IMR-90 (cell line): ENCODE measurements around the gene TASP1. TPM values are rescaled to one million over a fixed set of nuclear protein-coding genes. Genes with fewer than 3 reads are reported as not detected.

Source experiments
- ATAC-seq: fragments of 200-7000 bp; cut with Tn5 transposase; 2 replicates; pipeline ENCODE4 v1.9.1; 2020; ENCODE audit warnings: low read depth, mild to moderate bottlenecking, moderate library complexity
- BruUV-seq: library from RNA; stranded (reverse); fragments of 400-500 nt; replicated peaks from 2 replicates; lab custom pipeline; 2021; lab: Mats Ljungman, UMichigan
- CTCF ChIA-PET: fragments of 300-600 bp; formaldehyde crosslinking; extraction: SDS; loops from one replicate; lab custom pipeline; 2021; ENCODE audit warnings: antibody characterized with exemption; lab: Yijun Ruan, JAX
- POLR2A ChIA-PET: fragments of 300-600 bp; sonication (Branson Sonifier 250); formaldehyde crosslinking; loops from one replicate; lab custom pipeline; 2022; ENCODE audit warnings: antibody characterized with exemption; ENCODE audit not compliant: unreplicated experiment; lab: Charles Lee
- DNase-seq: peaks from one replicate; pipeline ENCODE4 v3.0.0; 2013
- H2AFZ ChIP-seq: replicated peaks from 2 replicates; pipeline ENCODE3; 2013; ENCODE audit warnings: low read length, mild to moderate bottlenecking; ENCODE audit not compliant: poor library complexity
- H2AK5ac ChIP-seq: 2 replicates; pipeline ENCODE4 v1.6.1; 2013; ENCODE audit warnings: low read depth, low read length, inconsistent platforms
- H2AK9ac ChIP-seq: replicated peaks from 2 replicates; pipeline ENCODE3; 2013; ENCODE audit warnings: mild to moderate bottlenecking, low read depth, low read length, moderate library complexity; ENCODE audit not compliant: poor library complexity
- H2BK120ac ChIP-seq: 2 replicates; pipeline ENCODE4 v1.6.1; 2013; ENCODE audit warnings: low read depth, low read length, inconsistent platforms
- H2BK15ac ChIP-seq: 3 replicates; pipeline ENCODE4 v1.6.1; 2013; ENCODE audit warnings: low read depth, low read length, inconsistent platforms
- H2BK20ac ChIP-seq: 2 replicates; pipeline ENCODE4 v1.6.1; 2013; ENCODE audit warnings: low read depth, mild to moderate bottlenecking, inconsistent platforms, low read length, moderate library complexity
- H2BK5ac ChIP-seq: 2 replicates; pipeline ENCODE4 v1.6.1; 2013; ENCODE audit warnings: mild to moderate bottlenecking, low read depth, low read length, inconsistent platforms; ENCODE audit not compliant: poor library complexity, severe bottlenecking
- H3K14ac ChIP-seq: replicated peaks from 2 replicates; pipeline ENCODE4 v1.6.1; 2013; ENCODE audit warnings: low read depth, low read length, inconsistent platforms
- H3K18ac ChIP-seq: 2 replicates; pipeline ENCODE4 v1.6.1; 2013; ENCODE audit warnings: low read depth, low read length, control low read depth
- H3K23ac ChIP-seq: 2 replicates; pipeline ENCODE4 v1.6.1; 2013; ENCODE audit warnings: low read depth, low read length, inconsistent platforms
- H3K27ac ChIP-seq: 2 replicates; pipeline ENCODE4 v1.5.1; 2013; ENCODE audit warnings: mild to moderate bottlenecking, control low read depth, low read length; ENCODE audit not compliant: insufficient read depth
- H3K27me3 ChIP-seq: 2 replicates; pipeline ENCODE4 v1.6.1; 2013; ENCODE audit warnings: low read length; ENCODE audit not compliant: control insufficient read depth, insufficient read depth
- H3K36me3 ChIP-seq: 2 replicates; pipeline ENCODE4 v1.6.1; 2013; ENCODE audit warnings: low read length, mixed read lengths; ENCODE audit not compliant: control insufficient read depth, insufficient read depth
- H3K4ac ChIP-seq: 2 replicates; pipeline ENCODE4 v1.6.1; 2013; ENCODE audit warnings: low read depth, low read length, inconsistent platforms
- H3K4me1 ChIP-seq: 2 replicates; pipeline ENCODE4 v1.6.1; 2013; ENCODE audit warnings: low read length, mixed read lengths; ENCODE audit not compliant: control insufficient read depth, insufficient read depth
- H3K4me2 ChIP-seq: 2 replicates; pipeline ENCODE4 v1.6.1; 2013; ENCODE audit warnings: low read depth, mild to moderate bottlenecking, control low read depth, low read length, moderate library complexity
- H3K4me3 ChIP-seq: 2 replicates; pipeline ENCODE4 v1.5.1; 2013; ENCODE audit warnings: low read depth, mild to moderate bottlenecking, control low read depth, low read length, moderate library complexity; ENCODE audit not compliant: insufficient read depth
- H3K56ac ChIP-seq: 2 replicates; pipeline ENCODE4 v1.6.1; 2013; ENCODE audit warnings: low read length, inconsistent platforms; ENCODE audit not compliant: insufficient read depth; ENCODE audit errors: extremely low read depth
- H3K79me1 ChIP-seq, 2 experiments: 2 replicates each; pipeline ENCODE4 v1.6.1; 2013; ENCODE audit warnings: low read length in 2 of 2, inconsistent platforms in 1 of 2, low read depth in 1 of 2
- H3K9ac ChIP-seq: 2 replicates; pipeline ENCODE4 v1.6.1; 2013; ENCODE audit warnings: low read depth, low read length, control low read depth
- H3K9me1 ChIP-seq: 2 replicates; pipeline ENCODE4 v1.6.1; 2013; ENCODE audit warnings: low read length, inconsistent platforms; ENCODE audit not compliant: insufficient read depth
- H3K9me3 ChIP-seq: 2 replicates; pipeline ENCODE4 v1.6.1; 2013; ENCODE audit warnings: low read length; ENCODE audit not compliant: control insufficient read depth, insufficient read depth
- H4K20me1 ChIP-seq: 2 replicates; pipeline ENCODE4 v1.6.1; 2013; ENCODE audit warnings: low read length, inconsistent platforms; ENCODE audit not compliant: insufficient read depth
- H4K5ac ChIP-seq: 2 replicates; pipeline ENCODE4 v1.6.1; 2013; ENCODE audit warnings: mild to moderate bottlenecking, low read depth, low read length, control low read depth
- H4K8ac ChIP-seq, 2 experiments: 2 replicates each; pipeline ENCODE4 v1.6.1; 2013; ENCODE audit warnings: low read depth in 2 of 2, low read length in 2 of 2, control low read depth in 1 of 2, inconsistent platforms in 1 of 2
- H4K91ac ChIP-seq: 2 replicates; pipeline ENCODE4 v1.6.1; 2013; ENCODE audit warnings: low read depth, low read length, inconsistent platforms; ENCODE audit not compliant: insufficient read depth
- BHLHE40 ChIP-seq: fragments of 150-350 bp; IDR thresholded peaks from 2 replicates; pipeline ENCODE4 v1.6.1; 2016; ENCODE audit warnings: mild to moderate bottlenecking, low read depth, low read length
- CEBPB ChIP-seq: IDR thresholded peaks from 2 replicates; pipeline ENCODE4 v1.6.1; 2012; ENCODE audit warnings: low read depth, low read length, improper control_type of control experiment
- CHD1 ChIP-seq: IDR thresholded peaks from 2 replicates; pipeline ENCODE4 v1.6.1; 2012; ENCODE audit warnings: low read depth, low read length, improper control_type of control experiment
- CTCF ChIP-seq: conservative IDR thresholded peaks from 2 replicates; pipeline ENCODE4 v1.5.1; 2012; ENCODE audit warnings: mild to moderate bottlenecking, low read depth, low read length, improper control_type of control experiment
- ELK1 ChIP-seq: fragments of 150-350 bp; IDR thresholded peaks from 2 replicates; pipeline ENCODE4 v1.6.1; 2016; ENCODE audit warnings: low read depth, mild to moderate bottlenecking, low read length, moderate library complexity, borderline replicate concordance
- FOS ChIP-seq: fragments of 150-350 bp; IDR thresholded peaks from 2 replicates; pipeline ENCODE4 v1.6.1; 2016; ENCODE audit warnings: low read depth, low read length
- MAFK ChIP-seq: IDR thresholded peaks from 2 replicates; pipeline ENCODE4 v1.6.1; 2012; ENCODE audit warnings: low read depth, low read length, improper control_type of control experiment
- MAZ ChIP-seq: IDR thresholded peaks from 2 replicates; pipeline ENCODE4 v1.6.1; 2012; ENCODE audit warnings: low read depth, mild to moderate bottlenecking, low read length, improper control_type of control experiment, moderate library complexity, borderline replicate concordance
- MXI1 ChIP-seq: IDR thresholded peaks from 2 replicates; pipeline ENCODE4 v1.6.1; 2012; ENCODE audit warnings: low read depth, mild to moderate bottlenecking, low read length, moderate library complexity, borderline replicate concordance
- NFE2L2 ChIP-seq: fragments of 150-350 bp; IDR thresholded peaks from 2 replicates; pipeline ENCODE4 v1.6.1; 2016; ENCODE audit warnings: low read depth, mild to moderate bottlenecking, low read length
- POLR2A ChIP-seq: IDR thresholded peaks from 2 replicates; pipeline ENCODE4 v1.6.1; 2012; ENCODE audit warnings: mild to moderate bottlenecking, low read depth, low read length
- RAD21 ChIP-seq: IDR thresholded peaks from 2 replicates; pipeline ENCODE4 v1.6.1; 2012; ENCODE audit warnings: low read length, improper control_type of control experiment
- RCOR1 ChIP-seq: IDR thresholded peaks from 2 replicates; pipeline ENCODE4 v1.6.1; 2012; ENCODE audit warnings: mild to moderate bottlenecking, low read length, improper control_type of control experiment; ENCODE audit not compliant: insufficient replicate concordance
- RFX5 ChIP-seq: IDR thresholded peaks from 2 replicates; pipeline ENCODE4 v1.8.0; 2012; ENCODE audit warnings: low read depth, mild to moderate bottlenecking, low read length, moderate library complexity
- SMC3 ChIP-seq: fragments of 150-350 bp; IDR thresholded peaks from 2 replicates; pipeline ENCODE4 v1.6.1; 2016; ENCODE audit warnings: low read depth, mild to moderate bottlenecking, antibody characterized with exemption, low read length, moderate library complexity
- USF2 ChIP-seq: fragments of 150-350 bp; IDR thresholded peaks from 2 replicates; pipeline ENCODE4 v1.6.1; 2017; ENCODE audit warnings: mild to moderate bottlenecking, antibody characterized with exemption, low read length, low read depth
- WGBS, 2 experiments: methylation state at CpG; one replicate each; pipeline versions ENCODE4 v1.1.5 to v1.1.7; 2013; ENCODE audit warnings: missing lambda C conversion rate in 2 of 2; ENCODE audit not compliant: insufficient read length in 1 of 2; ENCODE audit errors: extremely low coverage in 2 of 2; 5-methylcytosine and 5-hydroxymethylcytosine counted together
- dilution Hi-C: fragments of 300-500 bp; cut with HindIII; formaldehyde crosslinking; loops from one replicate; pipeline ENCODE4 v1.14.3; 2018; ENCODE audit warnings: low sequenced_read_pairs; ENCODE audit not compliant: unreplicated experiment
- in situ Hi-C: fragments of 300-500 bp; cut with MboI; formaldehyde crosslinking; loops from 3 replicates; pipeline ENCODE4 v1.14.3; 2019; ENCODE audit warnings: low sequenced_read_pairs, inconsistent platforms, mixed read lengths
- intact Hi-C: fragments of 100-400 bp; cut with micrococcal nuclease; formaldehyde crosslinking; loops from 2 replicates; pipeline ENCODE4 v1.10.0; 2022
- polyA plus RNA-seq, 3 experiments: library from polyadenylated mRNA; depleted of rRNA; stranded (reverse); fragments of >200 nt; gene quantifications; 2 replicates each; pipeline ENCODE4 v1.2.3, GENCODE V29; 2012; ENCODE audit warnings: low replicate concordance in 1 of 3
- total RNA-seq: library from RNA; depleted of rRNA; stranded (reverse); fragments of >200 nt; gene quantifications from 2 replicates; pipeline ENCODE4 v1.2.3, GENCODE V29; 2012

TASP1 gene
- total and polyA plus RNA-seq, 2 of the 4 experiments (the other 2 are of a cell fraction): 3.9 to 7.9 TPM

GRCh38 chr20:13457487-13457886, 181.2 kb downstream of the TASP1 start:
- Histone ChIP-seq H3K79me1 (no peaks in the 10 kb centered on the region), H3K36me3 (no peaks in the 10 kb centered on the region), H4K91ac (no peak overlapping the region), H3K27ac (no peak overlapping the region), H3K4me1 (peaks cover 3% of the 10 kb centered on the region), H2BK5ac (no peak overlapping the region), H4K20me1 (no peaks in the 10 kb centered on the region), H3K27me3 (no peaks in the 10 kb centered on the region), H2AFZ (no peak overlapping the region), H3K9ac (no peak overlapping the region), H3K4me2 (no peak overlapping the region), H2BK20ac (no peak overlapping the region), H3K4me3 (no peak overlapping the region), H3K18ac (no peak overlapping the region), H4K5ac (no peak overlapping the region), H2BK15ac (no peak overlapping the region), H2AK9ac (no peak overlapping the region), H2AK5ac (no peak overlapping the region), H3K23ac (no peak overlapping the region), H3K9me1 (no peaks in the 10 kb centered on the region; the same call in 1 of the 2 replicates), H4K8ac (no peak overlapping the region), H3K9me3 (no peaks in the 10 kb centered on the region), H3K56ac (no peak overlapping the region), H3K14ac (no peak overlapping the region), H3K4ac (no peak overlapping the region), H2BK120ac (no peak overlapping the region)
- no peak for DNase-seq
- TF ChIP-seq MAFK (no peak), MXI1 (no peak), USF2 (no peak), RCOR1 (no peak), FOS (no peak), ELK1 (no peak), SMC3 (no peak), MAZ (no peak), RAD21 (no peak), CHD1 (no peak), POLR2A (no peak), CEBPB (no peak), BHLHE40 (no peak), RFX5 (no peak), NFE2L2 (no peak), CTCF (no peak)
- ChIA-PET POLR2A (no interaction called here), CTCF (no interaction called here)
- BruUV-seq: no TSS peak
- ATAC-seq: no peak
- intact Hi-C loops: loop anchor here (10.0 kb wide), 1 partner anchor 317 kb away; no protein-coding TSS in a partner anchor
- in situ Hi-C loops: loop anchor here (25.0 kb wide), 2 partner anchors 95 to 305 kb away; no protein-coding TSS in a partner anchor
- dilution Hi-C loops: no loop called here
- no CpG with 5 or more reads among the region's 1 CpG for WGBS, 2 experiments
